Measurements from ENCODE around the gene ASTN2.
"Not testable (repeated sequence)": the region's sequence is repeated elsewhere in the genome, so short reads cannot be mapped to it uniquely, and the experiment has no call there.

ASTN2 gene

DNA sequence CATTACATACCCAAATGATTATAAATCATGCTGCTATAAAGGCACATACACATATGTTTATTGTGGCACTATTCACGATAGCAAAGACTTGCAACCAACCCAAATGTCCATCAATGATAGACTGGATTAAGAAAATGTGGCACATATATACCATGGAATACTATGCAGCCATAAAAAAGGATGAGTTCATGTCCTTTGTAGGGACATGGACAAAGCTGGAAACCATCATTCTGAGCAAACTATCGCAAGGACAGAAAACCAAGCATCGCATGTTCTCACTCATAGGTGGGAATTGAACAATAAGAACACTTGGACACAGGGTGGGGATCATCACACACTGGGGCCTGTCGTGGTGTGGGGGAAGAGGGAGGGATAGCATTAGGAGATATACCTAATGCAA lies 960.3 kb downstream of the ASTN2 start:
- not testable (repeated sequence) for H3K36me3 Mint-ChIP-seq (ENCODE audit: insufficient read depth); ATAC-seq (replicated peaks; ENCODE audit: extremely low read depth, poor library complexity, severe bottlenecking); H3K27ac Mint-ChIP-seq (ENCODE audit: low read depth); H3K4me1 Mint-ChIP-seq; H3K27me3 Mint-ChIP-seq; DNase-seq (ENCODE audit: low spot score in 2 of 2); H3K4me3 Mint-ChIP-seq
- peaks cover 14% of the 10 kb centered on the region for H3K9me3 Mint-ChIP-seq

DNA sequence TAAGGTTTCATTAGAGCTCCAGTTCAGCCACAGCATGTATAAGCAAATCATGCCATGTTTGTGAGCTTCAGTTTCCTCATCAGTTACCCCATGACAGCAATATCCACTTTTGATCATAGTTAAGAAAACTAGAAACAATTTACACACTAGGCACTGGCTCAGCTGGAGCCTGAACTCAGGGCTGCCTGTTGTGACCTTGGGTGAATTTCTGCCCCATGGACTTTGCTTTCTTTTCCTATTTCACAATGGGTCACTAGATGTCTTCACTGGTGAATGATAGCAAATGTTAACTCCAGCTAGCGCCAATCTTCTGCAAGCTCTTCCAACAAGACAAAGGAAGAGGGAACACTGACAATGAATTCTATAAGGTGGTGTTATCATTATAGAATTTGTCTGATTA lies 961.1 kb downstream of the ASTN2 start:
- no peak overlapping the region for H3K4me3 Mint-ChIP-seq
- H3K27me3 Mint-ChIP-seq: no peaks in the 10 kb centered on the region
- H3K36me3 Mint-ChIP-seq (ENCODE audit: insufficient read depth): no peaks in the 10 kb centered on the region
- no peaks in the 10 kb centered on the region for H3K4me1 Mint-ChIP-seq
- DNase-seq (ENCODE audit: low spot score in 2 of 2) (no peak), ATAC-seq (replicated peaks; ENCODE audit: extremely low read depth, poor library complexity, severe bottlenecking) (no peak)
- peaks cover 14% of the 10 kb centered on the region for H3K9me3 Mint-ChIP-seq
- H3K27ac Mint-ChIP-seq (ENCODE audit: low read depth): no peak overlapping the region

- H3K9me3 Mint-ChIP-seq: peaks cover 14% of the 10 kb centered on the region
These were observed 962.2 kb downstream of the ASTN2 start for GRCh38 chr9:116452634-116453033.

GRCh38 chr9:116452227-116452626 lies 962.6 kb downstream of the ASTN2 start:
- Mint-ChIP-seq H3K4me3 (no peak overlapping the region), H3K9me3 (peaks cover 13% of the 10 kb centered on the region), H3K27ac (ENCODE audit: low read depth) (no peak overlapping the region), H3K36me3 (ENCODE audit: insufficient read depth) (no peaks in the 10 kb centered on the region), H3K27me3 (no peaks in the 10 kb centered on the region), H3K4me1 (no peaks in the 10 kb centered on the region)
- ATAC-seq (replicated peaks; ENCODE audit: extremely low read depth, poor library complexity, severe bottlenecking) (no peak), DNase-seq (ENCODE audit: low spot score in 2 of 2) (no peak)

More at GRCh38 chr9:116452634-116453033, 962.2 kb downstream of the ASTN2 start:
- H3K27ac Mint-ChIP-seq (ENCODE audit: low read depth): no peak overlapping the region
- no peak overlapping the region for H3K4me3 Mint-ChIP-seq
- no peaks in the 10 kb centered on the region for H3K36me3 Mint-ChIP-seq (ENCODE audit: insufficient read depth)
- no peaks in the 10 kb centered on the region for H3K4me1 Mint-ChIP-seq
- H3K27me3 Mint-ChIP-seq: no peaks in the 10 kb centered on the region
- DNase-seq (ENCODE audit: low spot score in 2 of 2) (no peak), ATAC-seq (replicated peaks; ENCODE audit: extremely low read depth, poor library complexity, severe bottlenecking) (no peak)

DNA sequence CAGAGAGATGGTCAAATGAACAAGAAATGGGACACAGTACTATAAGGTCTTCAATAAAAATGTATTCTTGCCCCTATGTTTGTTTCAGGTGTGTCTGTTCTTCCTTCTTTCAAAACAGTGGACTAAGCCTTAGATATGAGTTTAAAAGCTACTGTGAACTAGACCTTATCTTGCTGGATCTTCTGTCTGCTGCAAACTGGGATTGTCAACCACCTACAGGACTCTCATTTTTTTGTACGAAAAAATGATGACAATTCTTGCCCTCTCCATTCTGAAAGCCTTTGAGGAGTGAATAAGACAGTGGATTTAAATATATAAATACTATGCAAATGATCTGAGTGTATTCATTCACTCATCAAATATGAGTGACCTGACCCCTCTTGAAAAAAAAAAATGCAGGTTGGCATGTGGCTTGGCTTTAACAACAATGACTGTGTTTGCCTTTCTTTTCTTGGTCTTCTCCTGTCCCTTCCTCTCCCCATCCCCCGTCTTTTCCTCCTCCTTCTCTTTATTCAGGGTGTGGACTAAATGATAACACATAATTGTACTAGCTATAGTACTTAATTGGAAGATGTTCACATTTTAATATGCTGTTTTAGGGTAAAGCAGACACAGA lies 963.2 kb downstream of the ASTN2 start:
- H3K27me3 Mint-ChIP-seq: no peaks in the 10 kb centered on the region
- H3K4me1 Mint-ChIP-seq: no peaks in the 10 kb centered on the region
- H3K36me3 Mint-ChIP-seq (ENCODE audit: insufficient read depth): no peaks in the 10 kb centered on the region
- H3K27ac Mint-ChIP-seq (ENCODE audit: low read depth): no peak overlapping the region
- DNase-seq (ENCODE audit: low spot score in 2 of 2) (no peak), ATAC-seq (replicated peaks; ENCODE audit: extremely low read depth, poor library complexity, severe bottlenecking) (no peak)
- H3K4me3 Mint-ChIP-seq: no peak overlapping the region
- H3K9me3 Mint-ChIP-seq: peaks cover 7% of the 10 kb centered on the region

DNA sequence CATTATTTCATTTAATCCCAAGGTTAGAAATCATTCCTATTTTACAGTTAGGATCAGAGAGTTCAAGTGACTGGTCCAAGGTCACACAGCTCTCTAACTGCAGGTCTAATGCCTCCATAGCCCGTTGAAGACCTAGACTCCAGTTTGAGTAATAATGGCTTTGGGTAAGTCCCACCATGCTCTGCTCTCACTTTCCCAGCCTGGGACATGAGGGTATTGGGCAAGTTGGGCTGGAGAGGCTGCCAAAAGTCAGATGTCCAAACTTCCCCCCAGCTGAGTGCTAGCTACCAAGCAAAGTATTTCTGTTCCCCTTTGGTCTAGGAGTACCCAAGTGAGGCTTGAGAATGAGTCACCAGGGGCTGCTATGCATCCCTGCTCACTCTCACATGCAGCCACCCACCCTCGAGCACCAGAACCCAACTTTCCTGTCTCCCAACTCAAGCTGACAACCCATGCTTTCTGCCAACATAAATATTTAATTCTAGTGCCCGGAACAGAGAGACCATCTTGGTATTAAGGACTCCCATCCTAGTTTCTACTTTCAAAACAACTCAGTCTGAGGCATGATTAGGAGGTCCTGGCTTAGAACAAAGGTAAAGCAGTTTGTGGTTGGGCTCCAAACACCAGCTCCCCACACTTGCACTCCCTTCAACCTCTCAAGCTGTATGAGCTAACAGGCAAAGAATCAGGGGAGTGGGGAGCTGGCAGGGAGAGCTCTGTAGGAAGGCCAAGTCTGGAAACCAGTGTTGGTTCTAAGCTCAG lies 964.3 kb downstream of the ASTN2 start:
- ATAC-seq (replicated peaks; ENCODE audit: extremely low read depth, poor library complexity, severe bottlenecking) (no peak), DNase-seq (ENCODE audit: low spot score in 2 of 2) (no peak)
- Mint-ChIP-seq H3K4me1 (no peaks in the 10 kb centered on the region), H3K36me3 (ENCODE audit: insufficient read depth) (peaks cover 2% of the 10 kb centered on the region), H3K9me3 (no peaks in the 10 kb centered on the region), H3K4me3 (no peak overlapping the region), H3K27ac (ENCODE audit: low read depth) (no peak overlapping the region), H3K27me3 (no peaks in the 10 kb centered on the region)

- peaks cover 2% of the 10 kb centered on the region for H3K36me3 Mint-ChIP-seq (ENCODE audit: insufficient read depth)
- DNase-seq (ENCODE audit: low spot score in 2 of 2) (no peak), ATAC-seq (replicated peaks; ENCODE audit: extremely low read depth, poor library complexity, severe bottlenecking) (no peak)
- no peaks in the 10 kb centered on the region for H3K27me3 Mint-ChIP-seq
- no peaks in the 10 kb centered on the region for H3K9me3 Mint-ChIP-seq
- H3K4me1 Mint-ChIP-seq: no peaks in the 10 kb centered on the region
- H3K4me3 Mint-ChIP-seq: no peak overlapping the region
- no peak overlapping the region for H3K27ac Mint-ChIP-seq (ENCODE audit: low read depth)
These were observed 964.9 kb downstream of the ASTN2 start for GRCh38 chr9:116449949-116450348.

- H3K4me3 Mint-ChIP-seq: no peak overlapping the region
These were observed 966.4 kb downstream of the ASTN2 start for GRCh38 chr9:116448431-116448830.

GRCh38 chr9:116447934-116448333 lies 966.9 kb downstream of the ASTN2 start:
- H3K4me3 Mint-ChIP-seq: no peak overlapping the region
- H3K4me1 Mint-ChIP-seq: no peaks in the 10 kb centered on the region
- H3K27me3 Mint-ChIP-seq: no peaks in the 10 kb centered on the region
- DNase-seq (ENCODE audit: low spot score in 2 of 2) (no peak), ATAC-seq (replicated peaks; ENCODE audit: extremely low read depth, poor library complexity, severe bottlenecking) (no peak)
- no peak overlapping the region for H3K27ac Mint-ChIP-seq (ENCODE audit: low read depth)
- peaks cover 2% of the 10 kb centered on the region for H3K36me3 Mint-ChIP-seq (ENCODE audit: insufficient read depth)
- H3K9me3 Mint-ChIP-seq: no peaks in the 10 kb centered on the region

More at GRCh38 chr9:116448431-116448830, 966.4 kb downstream of the ASTN2 start:
- no peaks in the 10 kb centered on the region for H3K4me1 Mint-ChIP-seq
- no peaks in the 10 kb centered on the region for H3K27me3 Mint-ChIP-seq
- no peak for ATAC-seq (replicated peaks; ENCODE audit: extremely low read depth, poor library complexity, severe bottlenecking)
- H3K27ac Mint-ChIP-seq (ENCODE audit: low read depth): no peak overlapping the region
- no peak for DNase-seq (ENCODE audit: low spot score in 2 of 2)
- no peaks in the 10 kb centered on the region for H3K9me3 Mint-ChIP-seq
- peaks cover 2% of the 10 kb centered on the region for H3K36me3 Mint-ChIP-seq (ENCODE audit: insufficient read depth)

DNA sequence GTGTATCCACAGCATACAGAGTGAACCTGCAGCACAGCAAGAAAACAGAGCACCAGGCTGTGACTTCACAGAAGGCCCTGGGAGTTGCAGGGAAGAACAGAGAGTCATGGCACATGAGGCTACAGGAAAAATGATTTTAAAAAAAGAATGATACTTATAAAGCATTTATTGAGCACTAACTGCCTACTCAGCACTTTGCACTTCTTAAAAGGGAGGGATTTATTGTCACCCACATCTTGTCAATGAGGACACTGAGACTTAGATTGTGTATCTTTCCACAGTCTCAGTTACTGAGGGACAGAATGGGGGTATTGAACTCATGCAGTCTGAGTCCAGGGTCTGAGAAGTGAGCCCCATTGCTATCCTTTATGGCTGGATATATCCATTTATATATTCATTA lies 972.3 kb downstream of the ASTN2 start:
- Mint-ChIP-seq H3K4me1 (no peaks in the 10 kb centered on the region), H3K9me3 (no peaks in the 10 kb centered on the region), H3K27me3 (no peaks in the 10 kb centered on the region), H3K27ac (ENCODE audit: low read depth) (no peak overlapping the region), H3K4me3 (no peak overlapping the region), H3K36me3 (ENCODE audit: insufficient read depth) (peaks cover 4% of the 10 kb centered on the region)
- ATAC-seq (replicated peaks; ENCODE audit: extremely low read depth, poor library complexity, severe bottlenecking): no peak
- DNase-seq (ENCODE audit: low spot score in 2 of 2): no peak

- Mint-ChIP-seq H3K27me3 (no peaks in the 10 kb centered on the region), H3K36me3 (ENCODE audit: insufficient read depth) (peaks cover 2% of the 10 kb centered on the region), H3K9me3 (no peaks in the 10 kb centered on the region), H3K27ac (ENCODE audit: low read depth) (no peak overlapping the region), H3K4me1 (no peaks in the 10 kb centered on the region), H3K4me3 (no peak overlapping the region)
- ATAC-seq (replicated peaks; ENCODE audit: extremely low read depth, poor library complexity, severe bottlenecking) (no peak), DNase-seq (ENCODE audit: low spot score in 2 of 2) (no peak)
These were observed 977.2 kb downstream of the ASTN2 start for GRCh38 chr9:116437411-116438370.

GRCh38 chr9:116436121-116436520 lies 978.7 kb downstream of the ASTN2 start:
- H3K36me3 Mint-ChIP-seq (ENCODE audit: insufficient read depth): peaks cover 2% of the 10 kb centered on the region
- H3K9me3 Mint-ChIP-seq: no peaks in the 10 kb centered on the region
- H3K4me1 Mint-ChIP-seq: no peaks in the 10 kb centered on the region
- H3K4me3 Mint-ChIP-seq: no peak overlapping the region
- H3K27ac Mint-ChIP-seq (ENCODE audit: low read depth): no peak overlapping the region
- DNase-seq (ENCODE audit: low spot score in 2 of 2): no peak
- no peaks in the 10 kb centered on the region for H3K27me3 Mint-ChIP-seq
- ATAC-seq (replicated peaks; ENCODE audit: extremely low read depth, poor library complexity, severe bottlenecking): no peak

All from central memory CD8-positive, alpha-beta T cell (primary cell).